KMS-11 (cell line): Measurements from ENCODE around the gene SPINT2.
"Not testable (repeated sequence)": the region's sequence is repeated elsewhere in the genome, so short reads cannot be mapped to it uniquely, and the experiment has no call there.

Experiments used
- H2AFZ ChIP-seq: fragments of 200-600 bp; sonication (generic); 2 replicates; pipeline ENCODE4 v1.6.1; 2016; ENCODE audit warnings: antibody characterized with exemption, mixed run types, low read depth
- H3K27ac ChIP-seq: fragments of 200-600 bp; sonication (generic); 2 replicates; pipeline ENCODE4 v1.6.1; 2016; ENCODE audit warnings: mild to moderate bottlenecking, mixed run types
- H3K27me3 ChIP-seq: fragments of 200-600 bp; sonication (generic); 2 replicates; pipeline ENCODE4 v1.6.1; 2017; ENCODE audit warnings: mild to moderate bottlenecking, low read depth, mixed run types, moderate library complexity; ENCODE audit not compliant: insufficient read depth
- H3K36me3 ChIP-seq: fragments of 200-600 bp; sonication (generic); 2 replicates; pipeline ENCODE4 v1.6.1; 2017; ENCODE audit warnings: mild to moderate bottlenecking, mixed run types; ENCODE audit not compliant: insufficient read depth
- H3K4me1 ChIP-seq: fragments of 200-600 bp; sonication (generic); 2 replicates; pipeline ENCODE4 v1.6.1; 2016; ENCODE audit warnings: mild to moderate bottlenecking, low read depth, mixed run types; ENCODE audit not compliant: poor library complexity, severe bottlenecking
- H3K4me2 ChIP-seq: fragments of 200-600 bp; sonication (generic); 2 replicates; pipeline ENCODE4 v1.7.0; 2016; ENCODE audit warnings: mild to moderate bottlenecking, mixed run types
- H3K4me3 ChIP-seq: fragments of 200-600 bp; sonication (generic); IDR thresholded peaks from 2 replicates; pipeline ENCODE4 v1.6.1; 2017; ENCODE audit warnings: low read depth, low read length, mixed read lengths; ENCODE audit not compliant: insufficient read depth
- H3K79me2 ChIP-seq: fragments of 200-600 bp; sonication (generic); 2 replicates; pipeline ENCODE4 v1.6.1; 2016; ENCODE audit warnings: low read depth, mixed run types; ENCODE audit not compliant: insufficient read depth
- H3K9ac ChIP-seq: fragments of 200-600 bp; sonication (generic); 2 replicates; pipeline ENCODE4 v1.6.1; 2016; ENCODE audit warnings: mild to moderate bottlenecking, mixed run types
- H4K20me1 ChIP-seq: fragments of 200-600 bp; sonication (generic); 2 replicates; pipeline ENCODE4 v1.6.1; 2016; ENCODE audit warnings: mild to moderate bottlenecking, mixed run types; ENCODE audit not compliant: insufficient read depth
- TF ChIP-seq, protein P1 (sequence below): fragments of 200-600 bp; sonication (generic); conservative IDR thresholded peaks from 2 replicates; pipeline ENCODE4 v1.6.1; 2017; ENCODE audit warnings: low read depth, mild to moderate bottlenecking, antibody characterized with exemption, low read length, moderate library complexity, mixed read lengths

The SPINT2 gene

DNA sequence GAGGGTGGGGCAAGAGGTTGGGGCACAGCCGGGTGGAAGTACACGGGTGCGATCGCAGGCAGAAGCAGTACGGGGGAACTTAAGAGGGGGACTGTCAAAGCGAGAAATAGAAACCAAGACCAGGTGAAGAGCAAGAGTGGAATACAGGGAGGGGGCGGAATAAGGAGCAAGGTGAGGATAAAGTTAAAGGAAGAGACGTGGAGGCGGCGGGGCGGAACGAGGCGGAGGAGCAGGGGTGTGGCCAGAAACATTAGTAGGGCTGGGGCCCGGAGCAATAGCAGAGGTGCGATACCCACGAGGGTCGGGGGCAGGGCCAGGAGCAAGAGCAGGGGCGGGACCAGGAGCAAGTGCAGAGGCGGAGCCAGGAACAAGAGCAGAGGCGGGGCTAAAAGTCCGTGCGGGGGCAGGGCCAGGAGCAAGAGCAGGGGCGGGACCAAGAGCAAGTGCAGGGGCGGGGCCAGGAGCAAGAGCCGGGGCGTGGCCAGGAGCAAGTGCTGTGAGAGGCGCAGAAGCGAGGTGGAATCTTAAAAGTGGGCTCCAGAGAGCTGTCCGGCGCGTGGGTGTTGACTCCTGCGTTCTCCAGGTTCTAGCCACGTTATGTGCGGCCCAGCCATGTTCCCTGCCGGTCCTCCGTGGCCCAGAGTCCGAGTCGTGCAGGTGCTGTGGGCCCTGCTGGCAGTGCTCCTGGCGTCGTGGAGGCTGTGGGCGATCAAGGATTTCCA, 72.4 kb downstream of the SPINT2 start:
- Histone ChIP-seq H3K27ac (peak overlapping the region; percentile 56), H4K20me1 (no peaks in the 10 kb centered on the region), H3K36me3 (no peaks in the 10 kb centered on the region), H3K79me2 (no peaks in the 10 kb centered on the region), H3K4me1 (peaks cover 6% of the 10 kb centered on the region), H3K4me3 (no peak overlapping the region), H3K4me2 (peak overlapping the region; percentile 89), H2AFZ (peak overlapping the region; percentile 99), H3K9ac (peak overlapping the region; percentile 39; the same call in 1 of the 2 replicates), H3K27me3 (no peaks in the 10 kb centered on the region)
- TF ChIP-seq, protein P1, sequence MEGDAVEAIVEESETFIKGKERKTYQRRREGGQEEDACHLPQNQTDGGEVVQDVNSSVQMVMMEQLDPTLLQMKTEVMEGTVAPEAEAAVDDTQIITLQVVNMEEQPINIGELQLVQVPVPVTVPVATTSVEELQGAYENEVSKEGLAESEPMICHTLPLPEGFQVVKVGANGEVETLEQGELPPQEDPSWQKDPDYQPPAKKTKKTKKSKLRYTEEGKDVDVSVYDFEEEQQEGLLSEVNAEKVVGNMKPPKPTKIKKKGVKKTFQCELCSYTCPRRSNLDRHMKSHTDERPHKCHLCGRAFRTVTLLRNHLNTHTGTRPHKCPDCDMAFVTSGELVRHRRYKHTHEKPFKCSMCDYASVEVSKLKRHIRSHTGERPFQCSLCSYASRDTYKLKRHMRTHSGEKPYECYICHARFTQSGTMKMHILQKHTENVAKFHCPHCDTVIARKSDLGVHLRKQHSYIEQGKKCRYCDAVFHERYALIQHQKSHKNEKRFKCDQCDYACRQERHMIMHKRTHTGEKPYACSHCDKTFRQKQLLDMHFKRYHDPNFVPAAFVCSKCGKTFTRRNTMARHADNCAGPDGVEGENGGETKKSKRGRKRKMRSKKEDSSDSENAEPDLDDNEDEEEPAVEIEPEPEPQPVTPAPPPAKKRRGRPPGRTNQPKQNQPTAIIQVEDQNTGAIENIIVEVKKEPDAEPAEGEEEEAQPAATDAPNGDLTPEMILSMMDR, result no peak

DNA sequence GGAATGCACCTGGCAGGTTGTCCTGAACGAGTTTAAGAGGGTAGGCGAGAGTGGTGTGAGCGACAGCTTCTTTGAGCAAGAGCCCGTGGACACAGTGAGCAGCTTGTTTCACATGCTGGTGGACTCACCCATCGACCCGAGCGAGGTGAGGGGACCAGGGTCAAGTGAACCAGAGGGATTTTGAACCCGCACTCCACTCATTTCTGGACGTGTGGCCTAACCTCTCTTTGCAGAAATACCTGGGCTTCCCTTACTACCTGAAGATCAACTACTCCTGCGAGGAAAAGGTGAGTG, 72.9 kb downstream of the SPINT2 start:
- Histone ChIP-seq H3K4me3 (no peak overlapping the region), H3K36me3 (no peaks in the 10 kb centered on the region), H3K4me2 (peak overlapping the region; percentile 89), H3K27me3 (no peaks in the 10 kb centered on the region), H4K20me1 (no peaks in the 10 kb centered on the region), H3K79me2 (no peaks in the 10 kb centered on the region), H3K4me1 (peaks cover 6% of the 10 kb centered on the region), H3K27ac (no peak overlapping the region), H3K9ac (no peak overlapping the region), H2AFZ (peak overlapping the region; percentile 99; the same call in 1 of the 2 replicates)
- TF ChIP-seq, protein P1, result no peak

DNA sequence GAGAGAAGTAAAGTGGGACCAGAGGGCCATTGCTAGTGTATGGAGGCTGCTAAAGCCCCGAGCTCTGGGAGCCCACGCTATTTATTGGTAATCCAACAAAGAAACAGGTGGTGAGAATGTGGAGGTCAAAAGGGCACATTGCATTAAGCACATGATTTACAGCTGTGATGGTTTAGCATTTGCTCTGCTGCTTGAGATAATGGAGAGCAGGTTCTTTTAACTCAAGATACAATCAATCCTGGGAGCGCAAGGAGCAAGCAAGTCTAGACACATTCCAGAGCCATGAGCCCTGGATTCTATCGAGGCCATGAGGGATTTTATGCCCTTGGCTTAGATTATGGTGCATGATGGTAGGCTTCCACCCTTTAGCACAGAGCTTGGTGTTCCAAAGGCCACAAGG, 74.6 kb downstream of the SPINT2 start:
- H3K4me2 ChIP-seq, H3K27me3 ChIP-seq, H3K79me2 ChIP-seq, H2AFZ ChIP-seq, H3K4me1 ChIP-seq, H3K27ac ChIP-seq, H4K20me1 ChIP-seq, H3K9ac ChIP-seq, H3K4me3 ChIP-seq, H3K36me3 ChIP-seq: not testable (repeated sequence)

DNA sequence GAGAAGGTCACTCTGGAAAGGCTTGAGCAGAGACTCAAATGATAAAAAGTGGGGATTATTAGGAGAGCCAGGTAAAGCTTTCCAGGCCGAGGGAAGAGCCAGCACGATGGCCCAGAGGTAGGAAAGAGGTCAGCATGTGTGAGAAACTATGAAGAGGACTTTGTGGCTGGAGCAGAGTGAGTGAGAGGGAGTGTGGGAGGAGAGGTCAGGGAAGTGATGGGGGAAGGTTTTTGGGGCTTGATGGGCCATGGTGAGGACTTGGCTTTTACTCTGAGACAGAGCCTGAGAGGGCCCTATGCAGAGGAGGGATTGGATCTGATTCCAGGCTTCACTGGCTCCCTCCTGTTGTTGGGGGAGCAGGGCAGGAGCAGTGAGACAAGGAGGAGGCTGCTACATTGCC, 76.6 kb downstream of the SPINT2 start:
- Histone ChIP-seq H3K4me3 (no peak overlapping the region), H3K27me3 (no peaks in the 10 kb centered on the region), H3K4me1 (peaks cover 6% of the 10 kb centered on the region), H4K20me1 (no peaks in the 10 kb centered on the region), H3K4me2 (no peak overlapping the region), H2AFZ (no peak overlapping the region), H3K9ac (no peak overlapping the region), H3K79me2 (no peaks in the 10 kb centered on the region), H3K27ac (no peak overlapping the region), H3K36me3 (no peaks in the 10 kb centered on the region)
- TF ChIP-seq, protein P1, result no peak
